GM21515 (cell line): ENCODE results near the gene DGCR6L.
"Not testable (repeated sequence)": the region's sequence is repeated elsewhere in the genome, so short reads cannot be mapped to it uniquely, and the experiment has no call there.

ENCODE experiments used
- ATAC-seq: cut with Tn5 transposase; IDR thresholded peaks from one replicate; pipeline ENCODE4 v1.9.1; 2021; ENCODE audit not compliant: unreplicated experiment

DGCR6L gene

DNA sequence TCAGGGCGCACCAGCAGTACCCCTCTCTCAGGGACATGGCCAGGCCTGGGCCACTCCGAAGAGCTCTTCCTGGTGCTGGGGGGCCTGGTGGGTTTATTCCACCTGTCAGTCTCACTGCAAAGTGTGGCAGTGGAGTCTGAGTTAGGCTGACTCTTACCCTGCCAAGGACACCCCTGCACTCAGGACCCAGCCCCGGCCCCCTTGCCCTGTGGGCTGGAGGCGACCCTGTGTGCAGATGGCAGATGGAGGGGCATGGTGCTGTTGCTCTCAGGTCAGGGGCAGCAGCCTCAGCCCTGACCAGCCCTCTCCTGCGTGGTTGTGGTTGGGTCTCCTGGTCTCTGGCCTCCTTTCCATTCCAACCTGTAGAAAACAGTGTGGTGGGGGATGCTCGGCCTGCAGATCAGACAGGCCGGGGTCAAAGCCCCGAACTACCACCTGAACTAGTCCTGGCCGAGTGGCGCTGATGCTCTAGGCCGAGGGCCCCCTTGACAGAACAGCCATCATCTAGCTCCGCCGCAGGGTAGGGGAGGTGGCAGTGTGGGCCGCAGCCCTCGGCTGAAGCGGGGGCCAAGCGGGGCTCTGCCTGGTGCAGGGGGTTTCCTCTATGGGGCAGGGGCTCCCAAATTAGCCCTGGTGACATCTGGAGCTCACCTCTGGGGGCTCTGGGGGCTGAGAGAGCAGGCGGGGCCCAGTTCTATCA, 41.8 kb downstream of the DGCR6L start:
- ATAC-seq = not testable (repeated sequence)

DNA sequence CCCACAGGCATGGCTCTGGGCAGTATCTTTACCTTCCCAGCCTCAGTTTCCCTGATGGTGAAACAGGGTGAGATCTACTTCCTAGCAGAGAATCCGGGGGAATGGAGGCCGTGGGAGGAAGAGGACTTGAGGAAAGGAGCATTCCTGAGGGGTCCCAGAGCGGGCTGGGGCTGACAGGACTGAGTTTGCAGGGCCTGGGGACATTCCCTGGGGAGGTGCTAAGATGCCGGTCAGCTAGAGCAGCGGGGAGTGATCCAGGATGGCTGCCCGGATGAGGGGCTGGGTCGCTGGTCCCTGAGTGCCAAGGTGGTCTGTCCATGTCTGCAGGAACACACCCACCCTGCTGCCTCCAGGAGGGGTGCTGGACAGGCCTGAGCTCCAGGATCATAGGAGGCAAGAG, 43.4 kb downstream of the DGCR6L start:
- ATAC-seq = no peak

- no peak for ATAC-seq
Observed at GRCh38 chr22:20275836-20276235, 44.0 kb downstream of the DGCR6L start.

DNA sequence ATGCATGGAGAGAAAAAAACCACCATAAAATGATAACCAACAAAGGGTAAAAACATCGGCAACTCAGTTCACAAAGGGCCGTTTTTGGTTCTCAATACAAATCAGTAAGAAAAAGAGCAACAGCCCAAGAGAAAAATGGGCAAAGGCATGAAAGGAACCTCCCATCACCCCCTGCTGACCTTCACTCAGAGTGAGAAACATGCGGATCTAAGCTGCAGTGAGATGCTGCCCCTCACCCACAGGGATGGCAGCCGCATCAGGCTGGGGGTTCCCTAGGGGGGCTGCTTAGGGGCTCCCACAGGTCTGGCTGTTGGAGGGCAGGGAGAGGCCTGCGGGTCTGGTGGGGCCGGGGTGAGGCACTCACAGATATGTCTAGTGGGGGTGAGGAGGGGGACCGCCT, 44.5 kb downstream of the DGCR6L start:
- ATAC-seq = not testable (repeated sequence)

GRCh38 chr22:20274374-20274773, 45.5 kb downstream of the DGCR6L start:
- not testable (repeated sequence) for ATAC-seq

GRCh38 chr22:20273758-20274181, 46.1 kb downstream of the DGCR6L start:
- ATAC-seq = no peak

DNA sequence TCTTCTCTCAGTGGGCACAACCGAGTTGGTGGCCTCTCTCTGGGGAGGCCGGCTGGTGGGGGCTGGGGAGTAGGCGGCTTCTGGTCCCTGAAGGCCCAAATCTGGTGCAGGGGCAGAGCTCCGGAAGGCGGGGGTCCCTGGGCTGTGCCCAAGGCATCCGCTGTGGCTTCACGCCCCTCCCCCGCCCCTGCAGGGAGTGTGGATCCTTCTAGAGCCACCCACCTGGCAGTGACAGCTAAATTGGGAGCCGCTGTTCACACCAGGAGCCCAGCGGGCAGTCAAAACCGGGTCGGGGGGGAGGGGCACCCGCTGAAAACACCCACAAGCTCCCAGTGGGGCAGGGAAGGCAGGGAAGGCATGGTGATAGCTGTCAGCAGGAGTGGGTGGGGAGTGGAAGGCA, 47.2 kb downstream of the DGCR6L start:
- ATAC-seq = no peak

- no peak for ATAC-seq
Observed at GRCh38 chr22:20272174-20272573, 47.7 kb downstream of the DGCR6L start.

DNA sequence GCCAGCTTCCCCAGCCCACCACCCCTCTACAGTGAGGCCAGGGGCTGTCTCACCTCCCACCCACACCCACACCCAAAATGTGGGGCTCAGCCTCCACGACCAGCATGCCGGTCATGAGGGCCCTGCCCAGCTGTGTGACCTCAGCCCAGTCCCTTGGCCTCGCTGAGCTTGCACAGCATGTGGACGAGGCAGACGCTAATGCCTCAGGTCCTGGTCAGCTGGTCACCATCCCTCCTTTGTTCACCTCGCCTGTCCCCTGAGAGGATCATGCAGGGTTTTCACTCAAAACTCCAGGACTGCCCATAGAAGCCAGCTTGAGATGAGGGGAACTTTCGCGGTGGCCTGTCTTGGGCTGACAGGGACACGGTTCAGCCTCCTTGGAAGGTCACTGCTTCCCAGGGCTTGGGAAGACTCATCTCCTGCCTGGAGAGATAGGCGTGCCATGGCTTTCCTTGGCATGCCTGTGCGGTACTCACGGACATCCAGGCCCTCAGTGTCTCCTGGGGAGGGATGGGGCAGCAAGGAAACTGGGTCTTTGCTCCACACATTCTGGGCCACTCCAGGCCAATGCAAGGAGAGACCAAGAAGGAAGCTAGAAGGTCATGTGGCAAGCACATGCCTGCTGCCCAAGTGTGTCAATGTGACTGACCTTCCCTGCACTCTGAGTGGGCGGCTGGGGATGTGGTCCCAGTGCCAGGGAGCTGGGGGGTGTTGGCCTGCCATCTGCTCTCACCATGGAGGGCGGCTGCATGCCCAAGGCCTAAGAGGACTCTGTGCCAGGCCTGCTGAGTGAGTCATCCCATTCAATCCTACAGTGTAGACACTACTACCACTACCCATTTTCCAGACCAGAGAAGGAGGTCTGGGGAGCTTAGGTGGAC, 48.5 kb downstream of the DGCR6L start:
- no peak for ATAC-seq

GRCh38 chr22:20270190-20271113, 49.4 kb downstream of the DGCR6L start:
- not testable (repeated sequence) for ATAC-seq

DNA sequence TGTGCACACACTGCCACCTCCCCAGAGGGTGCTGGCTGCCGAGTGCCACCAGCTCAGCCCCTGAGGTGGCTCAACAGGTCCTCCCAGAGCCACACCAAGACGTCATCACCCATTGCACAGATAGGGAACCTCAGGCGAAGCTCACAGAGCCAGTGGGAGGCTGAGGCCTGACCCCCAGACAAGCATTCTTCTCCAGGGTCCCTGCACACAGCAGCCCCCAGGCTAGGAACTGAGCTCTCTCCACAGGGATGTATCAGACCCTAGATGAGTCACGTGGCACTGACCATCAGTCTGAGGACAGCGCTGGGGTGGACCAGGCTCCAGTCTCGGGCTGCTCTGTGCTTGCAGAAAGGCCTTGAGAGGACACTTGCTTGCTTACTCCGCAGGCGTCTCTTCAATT, 50.2 kb downstream of the DGCR6L start:
- ATAC-seq = not testable (repeated sequence)

DNA sequence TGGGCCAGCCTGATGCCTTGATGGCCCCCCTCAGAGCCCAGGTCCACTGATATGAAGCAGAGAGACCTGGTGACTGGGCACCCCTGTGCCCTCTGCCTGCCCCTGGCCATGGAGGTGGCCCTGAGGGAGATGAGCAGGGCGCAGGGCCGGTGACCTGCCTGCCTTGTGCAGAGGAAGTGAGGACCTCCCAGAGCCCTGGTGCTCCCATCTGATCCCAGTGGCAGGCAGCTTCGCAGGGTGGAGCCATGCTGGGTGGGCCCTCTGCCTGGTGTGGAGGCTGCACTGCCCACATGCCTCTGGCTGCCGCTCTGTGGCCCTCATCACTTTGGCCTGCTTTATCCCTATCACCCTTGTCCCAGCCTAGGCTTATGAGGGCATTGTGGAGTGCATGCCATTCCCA, 50.7 kb downstream of the DGCR6L start:
- ATAC-seq = not testable (repeated sequence)

- no peak for ATAC-seq
Observed at GRCh38 chr22:20268279-20269012, 51.4 kb downstream of the DGCR6L start, which contains the start of gene RTN4R. Gene RTN4R, minus strand, starts transcription at chr22:20268318. Its CDS starts 226 bp downstream, at chr22:20268092.

- ATAC-seq = no peak
Observed at GRCh38 chr22:20267441-20268278, 52.2 kb downstream of the DGCR6L start.

DNA sequence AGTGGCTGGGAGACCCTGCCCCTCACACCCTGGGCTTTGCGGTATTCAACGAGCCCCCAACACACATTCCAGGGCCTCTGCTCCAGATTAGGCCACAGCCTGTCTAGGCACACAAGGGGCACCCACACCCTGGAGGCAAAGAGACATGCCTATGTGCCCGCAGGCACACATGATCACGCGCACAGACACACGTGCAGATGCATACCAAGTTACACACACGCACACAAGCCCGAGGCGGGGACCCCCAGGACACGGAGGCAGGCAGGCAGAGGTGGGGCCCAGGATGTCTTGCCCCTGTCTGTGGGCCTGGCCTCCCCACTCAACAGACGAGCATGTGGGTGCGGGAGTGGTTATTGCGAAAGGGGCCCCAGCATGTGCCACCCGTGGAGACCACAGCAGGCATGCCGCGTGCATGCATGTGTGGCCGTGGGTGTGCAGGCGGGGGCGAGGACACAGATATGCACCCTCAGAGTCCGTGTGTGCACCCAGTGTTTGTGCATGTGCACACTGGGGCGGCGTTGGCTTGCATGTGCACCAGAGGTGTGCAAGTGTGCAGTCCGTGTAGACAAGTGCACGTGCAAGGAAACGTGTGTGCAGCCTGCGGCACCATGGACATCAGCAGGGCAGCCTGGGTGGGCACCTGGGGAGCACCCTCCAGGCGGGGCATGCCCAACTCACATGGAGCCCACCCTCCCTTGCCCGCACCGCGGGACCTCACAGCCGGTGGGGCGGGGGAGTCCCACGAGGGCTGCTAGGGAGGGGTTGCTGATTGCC, 53.0 kb downstream of the DGCR6L start:
- not testable (repeated sequence) for ATAC-seq

DNA sequence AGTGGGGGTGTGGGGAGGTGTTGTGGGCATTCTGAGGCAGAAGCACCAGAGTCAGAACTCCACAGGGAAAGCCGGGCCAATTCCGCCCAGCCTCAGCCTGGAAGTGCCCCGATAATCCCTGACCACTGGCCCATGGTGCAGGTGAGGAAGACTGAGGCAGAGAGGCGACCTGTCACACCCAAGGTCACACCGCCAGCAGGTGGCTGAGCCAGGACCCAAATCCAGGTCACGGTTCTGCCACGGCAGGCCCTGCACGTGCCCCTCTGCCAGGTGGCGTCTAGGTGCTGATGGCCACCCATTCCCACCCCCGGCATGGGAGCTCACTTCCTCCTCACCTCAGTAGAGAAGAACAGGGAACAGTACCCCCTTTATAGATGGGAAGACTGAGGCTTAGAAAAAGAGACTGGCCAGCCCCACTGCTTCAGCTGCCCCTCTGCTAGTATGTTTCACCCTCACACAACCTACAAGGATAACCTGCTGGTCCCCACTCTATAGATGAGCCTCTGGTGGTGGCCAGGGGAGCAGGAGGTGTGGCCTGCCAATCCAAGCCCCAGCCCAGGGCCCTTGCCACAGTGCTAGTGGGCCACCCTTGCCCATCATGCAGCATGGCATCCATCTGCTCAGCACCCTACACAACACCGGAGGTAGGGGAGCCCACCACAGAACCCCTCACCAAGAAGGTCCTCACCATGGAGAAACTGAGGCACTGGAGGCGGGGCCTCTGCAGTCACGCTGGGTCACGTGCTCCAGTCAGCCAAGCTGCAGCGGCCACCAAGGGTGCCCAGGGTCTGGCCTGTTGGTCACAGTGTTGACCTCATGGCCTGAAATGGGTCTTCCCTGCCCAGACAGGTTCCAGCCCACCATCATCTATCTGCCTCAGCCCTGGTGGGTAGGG, 53.8 kb downstream of the DGCR6L start:
- ATAC-seq = not testable (repeated sequence)

- no peak for ATAC-seq
Observed at GRCh38 chr22:20264614-20265452, 55.0 kb downstream of the DGCR6L start.
